GM19043 (cell line): ENCODE measurements around the gene TMEM39A.

ENCODE experiments used
- ATAC-seq: cut with Tn5 transposase; IDR thresholded peaks from one replicate; pipeline ENCODE4 v1.9.1; 2021; ENCODE audit warnings: low read depth; ENCODE audit not compliant: unreplicated experiment

TMEM39A gene

GRCh38 chr3:119456469-119456868 lies 6.9 kb downstream of the TMEM39A start:
- ATAC-seq: no peak

GRCh38 chr3:119453822-119454221 lies 9.6 kb downstream of the TMEM39A start:
- ATAC-seq: no peak

- no peak for ATAC-seq
Measured at GRCh38 chr3:119444590-119444989, 18.8 kb downstream of the TMEM39A start.

GRCh38 chr3:119443179-119443578 lies 20.2 kb downstream of the TMEM39A start:
- no peak for ATAC-seq

GRCh38 chr3:119437691-119438258 lies 25.6 kb downstream of the TMEM39A start:
- no peak for ATAC-seq

- ATAC-seq: no peak
Measured at GRCh38 chr3:119436977-119437376, 26.4 kb downstream of the TMEM39A start.

GRCh38 chr3:119434703-119435102 lies 28.7 kb downstream of the TMEM39A start:
- ATAC-seq: no peak

GRCh38 chr3:119433613-119434325 lies 29.6 kb downstream of the TMEM39A start:
- no peak for ATAC-seq

- no peak for ATAC-seq
Measured at GRCh38 chr3:119428538-119428937, 34.9 kb downstream of the TMEM39A start.

- no peak for ATAC-seq
Measured at GRCh38 chr3:119427669-119428068, 35.7 kb downstream of the TMEM39A start.

GRCh38 chr3:119420196-119420595 lies 43.2 kb downstream of the TMEM39A start:
- no peak for ATAC-seq

GRCh38 chr3:119418641-119419040 lies 44.8 kb downstream of the TMEM39A start:
- no peak for ATAC-seq

GRCh38 chr3:119417771-119418512 lies 45.5 kb downstream of the TMEM39A start:
- ATAC-seq: no peak

GRCh38 chr3:119416873-119417272 lies 46.5 kb downstream of the TMEM39A start:
- no peak for ATAC-seq

GRCh38 chr3:119413603-119414280 lies 49.7 kb downstream of the TMEM39A start:
- no peak for ATAC-seq

- ATAC-seq: no peak
Measured at GRCh38 chr3:119409844-119410243, 53.6 kb downstream of the TMEM39A start.

GRCh38 chr3:119408243-119408950 lies 55.0 kb downstream of the TMEM39A start:
- no peak for ATAC-seq

GRCh38 chr3:119405315-119405714 lies 58.1 kb downstream of the TMEM39A start:
- ATAC-seq: no peak

- ATAC-seq: no peak
Measured at GRCh38 chr3:119403201-119403600, 60.2 kb downstream of the TMEM39A start.

- ATAC-seq: no peak
Measured at GRCh38 chr3:119402791-119403190, 60.6 kb downstream of the TMEM39A start.
